Astrocyte of the spinal cord (primary cell): ENCODE data around the gene SEBOX.

ENCODE experiments used
- DNase-seq: peaks from one replicate; pipeline ENCODE4 v3.0.0; 2011; ENCODE audit warnings: low read depth, low spot score
- H3K4me3 ChIP-seq: 2 replicates; pipeline ENCODE4 v1.5.1; 2011; ENCODE audit warnings: low read depth, mild to moderate bottlenecking, low read length, moderate library complexity
- in situ Hi-C: cut with HindIII; loops from 2 replicates; pipeline ENCODE4 v1.10.0; 2017; ENCODE audit warnings: low sequenced_read_pairs
- TF ChIP-seq, protein P1 (sequence below): IDR thresholded peaks from 2 replicates; pipeline ENCODE4 v1.5.1; 2012; ENCODE audit warnings: low read depth, mild to moderate bottlenecking, low read length, inconsistent platforms

The SEBOX gene

GRCh38 chr17:28370035-28370743, 5.2 kb upstream of the SEBOX start, which contains the start of gene VTN:
TSS of gene VTN (minus strand) at chr17:28370307. CDS start at chr17:28370203, 104 bp downstream.
- peak within 1 kb of the TSS; percentile 60 for H3K4me3 ChIP-seq
- DNase-seq = no peak
- in situ Hi-C loops = no loop called here
- TF ChIP-seq, protein P1, sequence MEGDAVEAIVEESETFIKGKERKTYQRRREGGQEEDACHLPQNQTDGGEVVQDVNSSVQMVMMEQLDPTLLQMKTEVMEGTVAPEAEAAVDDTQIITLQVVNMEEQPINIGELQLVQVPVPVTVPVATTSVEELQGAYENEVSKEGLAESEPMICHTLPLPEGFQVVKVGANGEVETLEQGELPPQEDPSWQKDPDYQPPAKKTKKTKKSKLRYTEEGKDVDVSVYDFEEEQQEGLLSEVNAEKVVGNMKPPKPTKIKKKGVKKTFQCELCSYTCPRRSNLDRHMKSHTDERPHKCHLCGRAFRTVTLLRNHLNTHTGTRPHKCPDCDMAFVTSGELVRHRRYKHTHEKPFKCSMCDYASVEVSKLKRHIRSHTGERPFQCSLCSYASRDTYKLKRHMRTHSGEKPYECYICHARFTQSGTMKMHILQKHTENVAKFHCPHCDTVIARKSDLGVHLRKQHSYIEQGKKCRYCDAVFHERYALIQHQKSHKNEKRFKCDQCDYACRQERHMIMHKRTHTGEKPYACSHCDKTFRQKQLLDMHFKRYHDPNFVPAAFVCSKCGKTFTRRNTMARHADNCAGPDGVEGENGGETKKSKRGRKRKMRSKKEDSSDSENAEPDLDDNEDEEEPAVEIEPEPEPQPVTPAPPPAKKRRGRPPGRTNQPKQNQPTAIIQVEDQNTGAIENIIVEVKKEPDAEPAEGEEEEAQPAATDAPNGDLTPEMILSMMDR = no peak

- no peak for DNase-seq
- in situ Hi-C loops = no loop called here
- TF ChIP-seq, protein P1 = no peak
- H3K4me3 ChIP-seq = no peak overlapping the region
Measured at GRCh38 chr17:28369684-28370034, 4.7 kb upstream of the SEBOX start.

GRCh38 chr17:28368915-28369683, 4.1 kb upstream of the SEBOX start:
- no peak for DNase-seq
- TF ChIP-seq, protein P1 = no peak
- H3K4me3 ChIP-seq = no peak overlapping the region
- in situ Hi-C loops = no loop called here

GRCh38 chr17:28368306-28368831, 3.4 kb upstream of the SEBOX start:
- in situ Hi-C loops = no loop called here
- TF ChIP-seq, protein P1 = no peak
- DNase-seq = no peak
- no peak overlapping the region for H3K4me3 ChIP-seq

- TF ChIP-seq, protein P1 = no peak
- no peak for DNase-seq
- no peak overlapping the region for H3K4me3 ChIP-seq
- in situ Hi-C loops = no loop called here
Measured at GRCh38 chr17:28367641-28368305, 2.8 kb upstream of the SEBOX start.

DNA sequence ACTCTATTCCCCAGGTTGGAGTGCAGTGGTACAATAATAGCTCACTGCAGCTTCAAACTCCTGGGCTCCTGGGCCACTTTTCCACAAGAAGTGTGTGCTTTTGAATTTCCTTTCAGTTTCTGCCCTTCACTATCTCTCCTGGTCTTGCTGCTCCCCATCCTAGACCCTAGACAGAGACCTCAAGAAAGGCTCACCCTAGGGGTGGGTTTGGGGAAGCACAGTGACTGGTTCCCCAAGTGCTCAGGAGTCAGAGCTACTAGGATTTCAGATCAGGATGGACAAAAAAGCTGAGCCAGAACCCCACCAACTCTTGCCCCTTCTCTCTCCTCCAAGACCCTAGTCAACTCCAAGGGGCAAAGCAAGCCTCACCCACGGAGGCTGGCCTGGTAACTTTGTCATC, 1.6 kb upstream of the SEBOX start:
- no peak overlapping the region for H3K4me3 ChIP-seq
- in situ Hi-C loops = no loop called here
- TF ChIP-seq, protein P1 = no peak

More for the DNA sequence above, 1.6 kb upstream of the SEBOX start:
- no peak for DNase-seq
